ENCODE data around the gene RABGAP1.

DNA sequence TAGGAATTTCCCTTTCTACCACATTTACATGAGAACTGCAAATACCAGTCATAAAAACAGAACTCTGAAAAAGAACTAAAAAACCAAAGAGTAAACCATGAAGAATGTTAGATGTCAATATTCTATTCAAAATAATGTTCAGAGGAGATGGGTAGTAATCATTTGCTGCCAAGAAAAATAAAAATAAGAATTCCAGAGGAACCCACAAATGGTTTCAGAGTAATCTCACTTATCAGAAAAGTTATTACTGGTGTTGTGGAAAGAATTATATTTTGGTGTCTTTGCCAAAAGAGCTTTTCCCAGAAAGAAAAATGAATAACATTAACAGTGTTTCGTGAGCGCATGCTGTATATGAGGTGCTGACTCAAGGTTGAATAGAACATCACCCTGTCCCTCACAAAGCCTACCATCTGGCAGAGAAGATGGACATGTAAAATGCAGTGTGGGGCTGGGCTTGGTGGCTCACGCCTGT lies 128.2 kb downstream of the RABGAP1 start:
- TF ChIP-seq EZH2 (IDR thresholded peaks at IDR 0.05) (no peak), POLR2AphosphoS5 (IDR thresholded peaks at IDR 0.05; ENCODE audit: borderline replicate concordance, low read depth, low read length) (no peak)
